ENCODE measurements around the gene GPR137B. TPM values are rescaled to one million over a fixed set of nuclear protein-coding genes. Genes with fewer than 3 reads are reported as not detected.

GPR137B gene
- total and polyA plus RNA-seq, 2 of the 4 experiments (the other 2 are of a cell fraction) = 4.5 to 12.3 TPM

DNA sequence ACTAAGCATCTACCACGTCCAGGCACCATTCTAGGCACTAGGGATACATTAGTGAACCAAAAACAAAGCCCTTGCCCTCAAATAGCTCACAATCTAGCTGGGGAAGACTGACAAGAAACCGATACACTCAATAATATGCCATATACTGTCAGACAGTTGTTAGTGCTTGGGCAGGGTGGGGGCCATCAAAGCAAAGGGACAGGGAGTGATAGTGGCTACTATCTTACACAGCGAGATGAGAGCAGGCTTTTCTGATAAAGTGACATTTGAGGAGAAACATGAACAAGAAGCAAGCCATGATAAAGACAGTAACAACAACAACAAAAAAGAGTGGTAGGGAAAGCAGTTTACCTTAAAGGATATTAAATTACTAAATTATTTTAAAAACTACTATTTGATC is 98.3 kb downstream of the GPR137B start:
- no peak overlapping the region for H4K5ac ChIP-seq (ENCODE audit: low read depth, low read length)
- dilution Hi-C loops (cut with HindIII; ENCODE audit: low sequenced_read_pairs, unreplicated experiment) = no loop called here
- no peak overlapping the region for H3K56ac ChIP-seq (ENCODE audit: extremely low read depth, insufficient read depth, low read length)
- H4K20me1 ChIP-seq (ENCODE audit: insufficient read depth, low read length) = no peaks in the 10 kb centered on the region
- H2AK5ac ChIP-seq (ENCODE audit: low read depth, low read length) = no peak overlapping the region
- ATAC-seq (ENCODE audit: low read depth) = no peak
- H2BK20ac ChIP-seq (ENCODE audit: low read depth, low read length) = no peak overlapping the region
- no CpG with 5 or more reads among the region's 3 CpGs for WGBS, 2 experiments (ENCODE audit: extremely low coverage in 2 of 2, insufficient read length in 1 of 2)
- ChIA-PET POLR2A (ENCODE audit: unreplicated experiment) (no interaction called here), CTCF (interaction anchor here (1.6 kb wide), 1 partner anchor 9 kb away, joined by 3 read pairs; no protein-coding TSS in a partner anchor)
- H3K4ac ChIP-seq (ENCODE audit: low read depth, low read length) = no peak overlapping the region
- H3K27ac ChIP-seq (ENCODE audit: insufficient read depth, low read length) = no peak overlapping the region
- H3K9me1 ChIP-seq (ENCODE audit: insufficient read depth, low read length) = 0 out of 2 replicates have a peak, but pooled peaks cover 2% of the 10 kb centered on the region
- no peak overlapping the region for H3K4me2 ChIP-seq (ENCODE audit: low read depth, low read length)
- no peak overlapping the region for H4K91ac ChIP-seq (ENCODE audit: insufficient read depth, low read depth, low read length)
- no peaks in the 10 kb centered on the region for H3K9me3 ChIP-seq (ENCODE audit: control insufficient read depth, insufficient read depth, low read length)
- H3K36me3 ChIP-seq (ENCODE audit: control insufficient read depth, insufficient read depth, low read length) = no peaks in the 10 kb centered on the region
- no peak overlapping the region for H3K14ac ChIP-seq (replicated peaks; ENCODE audit: low read depth, low read length)
- H2AFZ ChIP-seq (replicated peaks; ENCODE audit: low read length, poor library complexity) = no peak overlapping the region
- no peaks in the 10 kb centered on the region for H3K27me3 ChIP-seq (ENCODE audit: control insufficient read depth, insufficient read depth, low read length)
- H3K18ac ChIP-seq (ENCODE audit: low read depth, low read length) = no peak overlapping the region
- no peak overlapping the region for H3K4me3 ChIP-seq (ENCODE audit: insufficient read depth, low read depth, low read length)
- H2BK15ac ChIP-seq (ENCODE audit: low read depth, low read length) = no peak overlapping the region
- no peak for TF ChIP-seq BHLHE40 (IDR thresholded peaks at IDR 0.05; ENCODE audit: low read depth, low read length)
- H3K23ac ChIP-seq (ENCODE audit: low read depth, low read length) = no peak overlapping the region
- H2AK9ac ChIP-seq (replicated peaks; ENCODE audit: low read depth, low read length, poor library complexity) = no peak overlapping the region
- no peak for DNase-seq
- H3K9ac ChIP-seq (ENCODE audit: low read depth, low read length) = no peak overlapping the region
- in situ Hi-C loops (cut with MboI; ENCODE audit: low sequenced_read_pairs) = no loop called here
- H2BK120ac ChIP-seq (ENCODE audit: low read depth, low read length) = no peak overlapping the region
- H3K79me1 ChIP-seq (ENCODE audit: low read depth in 1 of 2, low read length in 2 of 2) = no peaks in the 10 kb centered on the region
- H3K4me1 ChIP-seq (ENCODE audit: control insufficient read depth, insufficient read depth, low read length) = no peaks in the 10 kb centered on the region; the same call in 1 of the 2 replicates
- H2BK5ac ChIP-seq (ENCODE audit: low read depth, low read length, poor library complexity, severe bottlenecking) = no peak overlapping the region
- no TSS peak for BruUV-seq (replicated peaks)
- no peak overlapping the region for H4K8ac ChIP-seq (ENCODE audit: low read depth in 2 of 2, low read length in 2 of 2)
- intact Hi-C loops (cut with micrococcal nuclease) = no loop called here
